Heart left ventricle (tissue), 13 donors: ENCODE measurements around the gene GRB2.

ENCODE experiments used
- POLR2A ChIP-seq, 2 donors: fragments of 450-650 bp; IDR thresholded peaks; one replicate each; pipeline ENCODE4 v1.6.1; 2017; ENCODE audit warnings: antibody characterized with exemption in 2 of 2, mild to moderate bottlenecking in 2 of 2, moderate library complexity in 2 of 2
- TF ChIP-seq, protein P1 (sequence below), 12 donors: fragments of 200-600 bp; sonication (generic) in 4 of 12; IDR thresholded peaks; one replicate each; pipeline versions ENCODE4 v1.5.0 to v1.8.0; 2018 to 2022; ENCODE audit warnings: antibody characterized with exemption in 12 of 12, mild to moderate bottlenecking in 5 of 12
- donor health status: ischemic (EF 13 %, LVEDD 7.1; RV severe dilation, severe dysfunction).
- donor health status: DM: no; HTN: yes; CAD: no.
- donor health status: DM: no; HTN: no; CAD: no.
- donor health status: ischemic (EF 25% LVEDD 6.9; RV normal size, moderate dysfunction).
- donor health status: ischemic (EF 25% LVEDD 5.7; RV mildly dilated, moderate dysfunction).
- donor health status: ischemic (EF 35%, LVEDD 5.7; RV mildly dilated, moderate dysfunction).
- donor health status: nonischemic (EF 11% LVEDD 7.7; RV severe dilation, severe dysfunction).
- donor health status: DM: yes; HTN: yes; CAD: no.
- donor health status: PGD.
- donor health status: ischemic (EF 29% LVEDD 5.4; RV normal size, mild dysfunction).
- donor health status: nonischemic (EF 23%, LVEDD 6.1; RV moderate dilation, normal function).

GRCh38 chr17:75361344-75361743, 44.1 kb downstream of the GRB2 start:
- no peak for TF ChIP-seq POLR2A (IDR thresholded peaks at IDR 0.05)
- TF ChIP-seq, protein P1, sequence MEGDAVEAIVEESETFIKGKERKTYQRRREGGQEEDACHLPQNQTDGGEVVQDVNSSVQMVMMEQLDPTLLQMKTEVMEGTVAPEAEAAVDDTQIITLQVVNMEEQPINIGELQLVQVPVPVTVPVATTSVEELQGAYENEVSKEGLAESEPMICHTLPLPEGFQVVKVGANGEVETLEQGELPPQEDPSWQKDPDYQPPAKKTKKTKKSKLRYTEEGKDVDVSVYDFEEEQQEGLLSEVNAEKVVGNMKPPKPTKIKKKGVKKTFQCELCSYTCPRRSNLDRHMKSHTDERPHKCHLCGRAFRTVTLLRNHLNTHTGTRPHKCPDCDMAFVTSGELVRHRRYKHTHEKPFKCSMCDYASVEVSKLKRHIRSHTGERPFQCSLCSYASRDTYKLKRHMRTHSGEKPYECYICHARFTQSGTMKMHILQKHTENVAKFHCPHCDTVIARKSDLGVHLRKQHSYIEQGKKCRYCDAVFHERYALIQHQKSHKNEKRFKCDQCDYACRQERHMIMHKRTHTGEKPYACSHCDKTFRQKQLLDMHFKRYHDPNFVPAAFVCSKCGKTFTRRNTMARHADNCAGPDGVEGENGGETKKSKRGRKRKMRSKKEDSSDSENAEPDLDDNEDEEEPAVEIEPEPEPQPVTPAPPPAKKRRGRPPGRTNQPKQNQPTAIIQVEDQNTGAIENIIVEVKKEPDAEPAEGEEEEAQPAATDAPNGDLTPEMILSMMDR (IDR thresholded peaks at IDR 0.05): no peak
